Mammary microvascular endothelial cell (primary cell): ENCODE data around the gene ATP6V0A1. TPM values are rescaled to one million over a fixed set of nuclear protein-coding genes. Genes with fewer than 3 reads are reported as not detected.

ENCODE experiments used
- total RNA-seq: library from RNA; depleted of rRNA; stranded (reverse); fragments of >200 nt; gene quantifications from 2 replicates; pipeline ENCODE4 v1.2.3, GENCODE V29; 2015

The ATP6V0A1 gene
- 17.9 and 22.9 TPM in 2 replicates for total RNA-seq

DNA sequence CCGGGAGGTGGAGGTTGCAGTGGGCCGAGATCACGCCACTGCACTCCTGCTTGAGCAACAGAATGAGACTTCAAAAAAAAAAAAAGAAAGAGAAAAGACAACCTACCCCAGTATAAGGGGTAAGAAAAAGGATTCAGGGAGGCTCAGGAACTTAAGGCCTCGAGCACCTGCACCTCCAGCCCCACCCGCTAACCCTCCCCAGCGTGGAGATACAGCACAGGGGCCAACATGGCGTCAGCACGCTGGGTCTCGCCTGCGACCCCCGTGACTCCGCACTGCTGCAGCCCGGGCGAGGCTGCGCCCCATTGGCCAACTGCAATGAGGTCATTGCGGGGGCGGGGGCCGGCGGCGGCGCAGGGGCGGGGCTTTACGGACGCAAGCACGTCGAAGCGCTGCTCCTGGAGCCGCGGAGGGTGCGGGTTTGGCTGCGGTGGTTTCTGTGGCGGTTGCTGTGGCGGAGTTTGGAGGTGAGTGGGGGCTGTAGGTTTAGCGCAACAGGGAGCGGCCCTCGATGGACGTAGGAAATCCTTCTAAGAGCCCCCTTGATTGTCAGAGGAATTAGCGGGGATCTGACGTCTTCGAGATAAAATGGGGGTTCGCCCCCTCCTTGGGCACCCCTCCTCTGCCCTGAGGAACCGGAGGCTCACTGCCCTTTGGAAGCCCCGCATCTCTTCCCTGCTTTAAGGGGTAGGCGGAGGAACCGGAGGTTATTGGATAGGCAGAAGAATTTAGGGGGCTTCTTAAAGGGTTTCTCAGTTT is at the start of gene ATP6V0A1:
TSS of gene ATP6V0A1 (plus strand) at position 382 of the 759 bp plus-strand sequence. CDS start 2,017 bp downstream, outside the sequence.

GRCh38 chr17:42422958-42423712 is 35.5 kb upstream of the ATP6V0A1 start, which contains the start of gene CAVIN1:
Gene CAVIN1, minus strand, starts transcription at chr17:42423256. Its CDS starts 159 bp downstream, at chr17:42423097.

GRCh38 chr17:42536048-42536371 is 77.3 kb downstream of the ATP6V0A1 start, which contains the start of gene NAGLU:
Gene NAGLU, plus strand, starts transcription at chr17:42536241. Its CDS starts 32 bp downstream, at chr17:42536273.

GRCh38 chr17:42552736-42553135 is 94.1 kb downstream of the ATP6V0A1 start, which contains the start of gene HSD17B1:
Gene HSD17B1, plus strand, starts transcription at chr17:42552923. Its CDS starts 11 bp downstream, at chr17:42552934.

GRCh38 chr17:42561897-42562387 is 103.3 kb downstream of the ATP6V0A1 start, which contains the start of gene COASY:
Gene COASY, plus strand, starts transcription at chr17:42562148. Its CDS starts 475 bp downstream, at chr17:42562623.

DNA sequence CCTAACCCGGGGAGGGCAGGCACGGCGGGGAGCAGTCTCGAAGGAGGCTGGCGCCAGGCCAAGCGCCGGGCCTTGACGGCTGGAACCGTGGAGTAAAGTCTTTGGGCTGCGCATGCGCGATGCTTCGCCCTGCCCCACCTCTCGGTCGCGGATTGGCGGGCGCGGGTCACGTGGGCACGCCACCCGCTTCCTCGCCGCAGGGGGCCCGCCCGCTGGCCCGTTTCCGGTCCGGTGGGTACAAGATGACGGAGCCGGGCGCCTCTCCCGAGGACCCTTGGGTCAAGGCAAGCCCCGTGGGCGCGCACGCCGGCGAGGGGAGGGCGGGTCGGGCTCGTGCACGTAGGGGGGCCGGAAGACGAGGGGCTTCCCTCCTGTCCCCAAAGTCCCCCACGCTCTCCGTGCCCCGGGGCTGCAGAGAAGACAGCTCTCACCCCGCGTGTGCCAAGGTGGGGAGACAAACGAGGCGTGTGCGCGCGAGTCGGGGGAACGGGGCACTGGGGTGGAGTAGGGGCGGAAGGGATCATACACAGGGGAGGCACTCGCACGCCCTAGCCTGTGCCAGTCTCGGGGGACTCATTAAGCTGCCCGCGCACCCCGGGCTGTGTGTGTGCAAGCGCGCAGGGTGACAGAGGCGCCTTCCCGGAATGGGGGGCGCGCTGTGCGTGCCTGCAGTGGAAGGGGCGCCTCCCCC is 108.3 kb downstream of the ATP6V0A1 start, which contains the start of gene MLX:
TSS of gene MLX (plus strand) at position 218 of the 691 bp plus-strand sequence. CDS start at position 243, 25 bp downstream.

Other genes with a start within 250 kb of the ATP6V0A1 start
- gene STAT5B, start 182.5 kb upstream of the ATP6V0A1 start, total RNA-seq: 24.4 and 27.5 TPM in 2 replicates
- 12.4 and 16.0 TPM in 2 replicates for gene STAT5A, start 170.4 kb upstream of the ATP6V0A1 start, total RNA-seq
- 82.8 and 83.5 TPM in 2 replicates for gene STAT3, start 70.4 kb upstream of the ATP6V0A1 start, total RNA-seq
- gene CAVIN1, start 35.6 kb upstream of the ATP6V0A1 start, total RNA-seq: 888 and 904 TPM in 2 replicates
- gene NAGLU, start 77.4 kb downstream of the ATP6V0A1 start, total RNA-seq: 44.9 and 56.5 TPM in 2 replicates
- 0.05 TPM in 1 of 2 replicates, not detected in the other for gene HSD17B1, start 94.0 kb downstream of the ATP6V0A1 start, total RNA-seq
- gene COASY, start 103.3 kb downstream of the ATP6V0A1 start, total RNA-seq: 36.2 and 46.4 TPM in 2 replicates
- gene MLX, start 108.2 kb downstream of the ATP6V0A1 start, total RNA-seq: 31.0 and 33.3 TPM in 2 replicates
- gene PSMC3IP, start 118.9 kb downstream of the ATP6V0A1 start, total RNA-seq: 13.1 and 13.2 TPM in 2 replicates
- gene RETREG3, start 150.5 kb downstream of the ATP6V0A1 start, total RNA-seq: 30.9 and 34.6 TPM in 2 replicates
- 104 and 106 TPM in 2 replicates for gene TUBG1, start 150.8 kb downstream of the ATP6V0A1 start, total RNA-seq
- gene TUBG2, start 200.4 kb downstream of the ATP6V0A1 start, total RNA-seq: 2.6 and 6.4 TPM in 2 replicates
- 9.1 and 10.4 TPM in 2 replicates for gene PLEKHH3, start 218.1 kb downstream of the ATP6V0A1 start, total RNA-seq
- gene CCR10, start 223.0 kb downstream of the ATP6V0A1 start, total RNA-seq: 2.9 and 9.1 TPM in 2 replicates
- gene CNTNAP1, start 223.7 kb downstream of the ATP6V0A1 start, total RNA-seq: 38.2 and 40.8 TPM in 2 replicates